HS-27A (cell line): ENCODE results near the gene ZNF784.

ENCODE experiments used
- DNase-seq: peaks from one replicate; pipeline ENCODE4 v3.0.0-alpha.2; 2012; ENCODE audit warnings: low read depth, missing footprints

Gene ZNF784

GRCh38 chr19:55620410-55621204 is 3.8 kb downstream of the ZNF784 start:
- DNase-seq, result no peak

- DNase-seq, result no peak
These were observed 5.1 kb downstream of the ZNF784 start for GRCh38 chr19:55619286-55619685.

GRCh38 chr19:55618426-55618825 is 5.9 kb downstream of the ZNF784 start:
- no peak for DNase-seq

GRCh38 chr19:55617426-55617825 is 6.9 kb downstream of the ZNF784 start:
- no peak for DNase-seq

DNA sequence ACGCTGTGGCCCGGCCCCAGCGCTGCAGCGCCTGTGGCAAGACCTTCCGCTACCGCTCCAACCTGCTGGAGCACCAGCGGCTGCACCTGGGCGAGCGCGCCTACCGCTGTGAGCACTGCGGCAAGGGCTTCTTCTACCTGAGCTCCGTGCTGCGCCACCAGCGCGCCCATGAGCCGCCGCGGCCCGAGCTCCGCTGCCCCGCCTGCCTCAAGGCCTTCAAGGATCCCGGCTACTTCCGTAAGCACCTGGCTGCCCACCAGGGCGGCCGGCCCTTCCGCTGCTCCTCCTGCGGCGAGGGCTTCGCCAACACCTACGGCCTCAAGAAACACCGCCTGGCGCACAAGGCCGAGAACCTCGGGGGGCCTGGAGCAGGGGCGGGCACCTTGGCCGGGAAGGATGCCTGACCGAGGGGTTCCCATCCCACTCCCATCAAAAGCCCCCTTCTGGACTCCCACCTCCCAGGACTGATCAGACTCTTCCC is 7.9 kb downstream of the ZNF784 start:
- DNase-seq, result no peak

GRCh38 chr19:55615543-55616394 is 8.6 kb downstream of the ZNF784 start:
- DNase-seq, result no peak

DNA sequence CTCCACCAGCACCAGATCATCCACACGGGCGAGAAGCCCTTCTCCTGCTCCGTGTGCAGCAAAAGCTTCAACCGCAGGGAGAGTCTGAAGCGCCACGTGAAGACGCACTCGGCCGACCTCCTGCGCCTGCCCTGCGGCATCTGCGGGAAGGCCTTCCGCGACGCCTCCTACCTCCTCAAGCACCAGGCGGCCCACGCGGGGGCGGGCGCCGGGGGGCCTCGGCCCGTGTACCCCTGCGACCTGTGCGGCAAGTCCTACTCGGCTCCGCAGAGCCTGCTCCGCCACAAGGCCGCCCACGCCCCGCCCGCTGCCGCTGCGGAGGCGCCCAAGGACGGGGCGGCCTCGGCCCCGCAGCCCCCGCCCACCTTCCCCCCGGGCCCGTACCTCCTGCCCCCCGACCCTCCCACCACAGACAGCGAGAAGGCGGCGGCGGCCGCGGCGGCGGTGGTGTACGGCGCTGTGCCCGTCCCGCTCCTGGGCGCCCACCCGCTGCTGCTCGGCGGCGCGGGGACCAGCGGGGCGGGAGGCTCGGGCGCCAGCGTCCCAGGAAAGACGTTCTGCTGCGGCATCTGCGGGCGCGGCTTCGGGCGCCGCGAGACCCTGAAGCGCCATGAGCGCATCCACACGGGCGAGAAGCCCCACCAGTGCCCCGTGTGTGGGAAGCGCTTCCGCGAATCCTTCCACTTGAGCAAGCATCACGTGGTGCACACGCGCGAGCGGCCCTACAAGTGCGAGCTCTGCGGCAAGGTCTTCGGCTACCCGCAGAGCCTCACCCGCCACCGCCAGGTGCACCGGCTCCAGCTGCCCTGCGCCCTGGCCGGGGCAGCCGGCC is 9.4 kb downstream of the ZNF784 start:
- no peak for DNase-seq

GRCh38 chr19:55613930-55614710 is 10.2 kb downstream of the ZNF784 start:
- no peak for DNase-seq

DNA sequence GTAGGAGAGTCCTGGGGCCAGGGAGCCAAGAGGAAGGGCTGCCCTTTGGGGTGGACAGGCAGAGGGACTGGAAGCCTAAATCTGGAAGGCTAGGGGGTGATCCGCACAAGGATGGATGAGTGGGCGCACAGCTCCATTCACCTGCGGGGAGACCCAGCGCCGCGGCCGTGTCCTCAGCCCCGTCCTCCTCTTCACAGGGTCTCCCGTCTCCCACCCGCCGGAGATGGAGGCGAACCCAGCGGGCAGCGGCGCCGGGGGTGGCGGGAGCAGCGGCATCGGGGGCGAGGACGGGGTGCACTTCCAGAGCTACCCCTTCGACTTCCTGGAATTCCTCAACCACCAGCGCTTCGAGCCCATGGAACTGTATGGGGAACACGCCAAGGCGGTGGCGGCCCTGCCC is 11.0 kb downstream of the ZNF784 start:
- DNase-seq, result no peak

- DNase-seq, result no peak
These were observed 12.3 kb downstream of the ZNF784 start for GRCh38 chr19:55611983-55612645.

DNA sequence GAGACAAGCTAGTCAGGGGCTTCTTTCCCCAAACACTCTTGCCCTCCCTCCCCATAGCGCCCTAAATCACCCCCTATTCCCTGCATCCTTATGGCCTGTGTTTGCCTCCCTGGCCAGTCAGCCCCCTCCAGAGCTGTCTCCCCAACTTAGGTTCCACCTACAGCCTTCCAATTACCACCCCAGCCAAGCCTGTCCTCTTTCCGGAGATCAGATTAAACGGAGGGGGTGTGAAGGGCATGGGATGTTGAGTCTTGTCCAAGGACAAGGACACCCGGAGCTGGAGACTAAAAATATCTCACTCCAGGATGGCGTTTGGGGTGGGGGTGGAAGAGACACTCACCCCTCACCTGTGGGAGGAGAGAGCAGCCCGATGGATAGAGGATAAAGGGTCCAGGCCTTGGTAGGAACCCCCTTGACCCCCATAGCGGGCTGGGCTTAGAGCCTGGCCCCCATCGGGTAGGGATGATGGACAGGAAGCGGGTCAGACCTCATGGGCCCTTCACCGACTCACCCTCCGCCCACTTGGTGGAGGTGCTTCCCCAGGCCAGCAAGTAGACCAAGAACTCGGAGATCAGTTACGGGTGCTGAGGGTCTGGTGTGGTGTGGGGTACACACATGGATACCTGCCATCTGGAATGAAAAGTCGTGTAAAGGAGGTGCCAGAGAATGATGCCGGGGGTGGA is 12.9 kb downstream of the ZNF784 start:
- DNase-seq, result no peak

DNA sequence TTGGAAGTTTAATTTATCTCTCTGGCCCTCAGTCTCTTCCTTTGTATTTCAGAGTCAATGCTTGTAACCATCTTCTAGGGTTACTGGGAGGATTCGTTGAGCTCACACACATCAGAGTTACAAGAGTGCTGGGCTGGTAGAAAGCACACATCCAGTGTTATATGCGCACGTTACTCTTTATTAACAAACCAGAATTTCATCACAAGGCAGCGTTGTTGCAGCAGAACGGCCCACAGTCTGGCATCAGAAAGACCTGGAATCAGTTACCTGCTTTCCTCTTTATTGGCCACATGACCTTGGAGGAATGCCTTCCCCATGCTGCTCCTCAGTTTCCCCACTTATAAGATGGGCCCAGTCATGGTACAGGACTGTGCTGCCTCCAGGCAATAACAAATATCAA is 15.0 kb downstream of the ZNF784 start:
- no peak for DNase-seq

GRCh38 chr19:55606817-55607216 is 17.5 kb downstream of the ZNF784 start:
- no peak for DNase-seq

GRCh38 chr19:55606471-55606787 is 17.9 kb downstream of the ZNF784 start:
- no peak for DNase-seq

- peak; percentile 77 for DNase-seq
These were observed 18.5 kb downstream of the ZNF784 start, which contains the start of gene ZNF865 for GRCh38 chr19:55605637-55606470. Gene ZNF865, plus strand, starts transcription at chr19:55605647. Its CDS starts 7,972 bp downstream, at chr19:55613619.

- peak; percentile 99 for DNase-seq
These were observed 19.1 kb downstream of the ZNF784 start for GRCh38 chr19:55605207-55605636.

DNA sequence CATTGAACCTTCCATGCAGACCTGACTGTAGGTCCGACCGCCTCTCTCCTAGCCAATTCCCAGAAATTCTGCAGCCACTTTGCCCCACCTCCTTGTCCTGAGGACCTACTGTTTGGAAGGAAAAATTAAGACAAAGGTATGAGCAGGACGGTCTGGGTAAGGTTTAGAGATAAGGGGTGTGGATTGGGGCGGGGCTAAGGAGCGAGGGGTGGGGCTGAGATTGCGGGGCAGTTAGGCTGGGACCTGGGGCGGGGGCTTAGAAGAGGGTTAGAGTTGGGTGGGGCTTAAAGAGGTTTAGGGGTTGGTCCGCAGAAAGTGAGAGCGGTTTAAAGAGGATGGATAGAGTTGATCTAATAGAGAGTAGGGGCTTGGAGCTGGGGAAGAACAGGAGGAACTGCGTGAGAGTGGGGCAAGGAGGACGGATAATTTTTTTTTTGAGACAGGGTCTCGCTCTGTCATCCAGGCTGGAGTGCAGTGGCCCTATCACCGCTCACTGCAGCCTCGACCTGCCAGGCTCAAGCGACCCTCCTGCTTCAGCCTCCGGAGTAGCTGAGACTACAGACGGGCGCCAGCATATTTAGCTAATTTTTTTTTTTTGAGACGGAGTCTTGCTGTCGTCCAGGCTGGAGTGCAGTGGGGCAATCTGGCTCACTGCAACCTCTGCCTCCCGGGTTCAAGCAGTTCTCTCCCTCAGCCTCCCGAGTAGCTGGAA is 20.6 kb downstream of the ZNF784 start:
- no peak for DNase-seq

DNA sequence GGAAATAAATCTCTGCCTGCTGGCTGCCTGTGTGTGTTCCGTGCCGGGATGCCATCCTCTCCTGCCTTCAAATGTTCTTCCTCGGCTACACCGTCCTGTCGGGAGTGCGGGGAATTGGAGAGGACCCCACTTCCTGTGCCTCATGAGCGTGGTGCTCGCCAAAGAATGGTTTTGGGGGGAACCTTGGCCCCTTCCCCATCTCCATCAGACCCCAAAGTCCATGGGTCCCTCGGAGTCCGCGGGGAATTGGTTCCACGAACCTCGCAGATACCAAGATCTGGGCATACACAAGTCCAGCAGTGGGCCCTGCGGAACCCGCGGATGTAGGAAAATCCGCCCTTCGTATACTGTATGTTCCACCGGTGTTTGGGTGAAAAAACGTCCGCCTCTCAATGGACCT is 21.3 kb downstream of the ZNF784 start:
- DNase-seq, result no peak
